Gastroesophageal sphincter (tissue), 4 donors: ENCODE results near the gene SFXN3. TPM values are rescaled to one million over a fixed set of nuclear protein-coding genes. Genes with fewer than 3 reads are reported as not detected.

Experiments
- ATAC-seq: fragments of 150-250 bp; one replicate; pipeline ENCODE4 v1.9.1; 2016; ENCODE audit warnings: mild to moderate bottlenecking, moderate library complexity
- H3K27ac ChIP-seq, 4 donors: fragments of 200-600 bp; sonication (generic) in 3 of 4; 1 replicate in 3 of 4; 2 replicates in 1 of 4; pipeline ENCODE4 v1.5.1; 2016 to 2019
- H3K27me3 ChIP-seq: fragments of 200-600 bp; sonication (generic); one replicate; pipeline ENCODE4 v1.5.1; 2019
- H3K36me3 ChIP-seq, 2 donors: fragments of 200-600 bp; sonication (generic); one replicate each; pipeline ENCODE4 v1.5.1; 2019; ENCODE audit warnings: control low read depth in 1 of 2
- H3K4me1 ChIP-seq, 3 donors: fragments of 200-600 bp; sonication (generic); 1 replicate in 2 of 3; 2 replicates in 1 of 3; pipeline ENCODE4 v1.5.1; 2016 to 2019; ENCODE audit warnings: control low read depth in 2 of 3
- H3K4me3 ChIP-seq, 2 donors: fragments of 200-600 bp; sonication (generic); one replicate each; pipeline ENCODE4 v1.5.1; 2019; ENCODE audit warnings: mild to moderate bottlenecking in 1 of 2, moderate library complexity in 1 of 2
- H3K9me3 ChIP-seq, 3 donors: fragments of 200-600 bp; sonication (generic); one replicate each; pipeline ENCODE4 v1.5.1; 2017 to 2019; ENCODE audit warnings: control low read depth in 2 of 3
- CTCF ChIP-seq, 4 experiments: fragments of 200-600 bp in 2 of 4; fragments of 450-650 bp in 2 of 4; sonication (generic) in 1 of 4; IDR thresholded peaks; one replicate each; pipeline ENCODE4 v1.5.1; 2017 to 2019; ENCODE audit warnings: antibody characterized with exemption in 4 of 4, mild to moderate bottlenecking in 2 of 4, moderate library complexity in 2 of 4
- EP300 ChIP-seq: sonication (generic); formaldehyde crosslinking; IDR thresholded peaks from one replicate; pipeline ENCODE4 v1.6.1; 2017; ENCODE audit warnings: antibody characterized with exemption, mild to moderate bottlenecking
- POLR2A ChIP-seq, 2 donors: fragments of 450-650 bp; IDR thresholded peaks; one replicate each; pipeline ENCODE4 v1.6.1; 2017; ENCODE audit warnings: antibody characterized with exemption in 2 of 2, mild to moderate bottlenecking in 2 of 2, moderate library complexity in 1 of 2
- POLR2AphosphoS5 ChIP-seq: sonication (generic); formaldehyde crosslinking; IDR thresholded peaks from one replicate; pipeline ENCODE4 v1.6.1; 2017; ENCODE audit warnings: antibody characterized with exemption
- WGBS, 2 donors: methylation state at CpG; one replicate each; pipeline ENCODE4 v1.1.5; 2018; ENCODE audit warnings: low coverage in 1 of 2; 5-methylcytosine and 5-hydroxymethylcytosine counted together
- total RNA-seq, 4 donors: library from RNA; depleted of rRNA; stranded (reverse); fragments of >200 nt; gene quantifications; one replicate each; pipeline ENCODE4 v1.1.0, GENCODE V29; 2016

Gene SFXN3
- total RNA-seq, 4 donors from 2014 or later, result 47.5 to 84.2 (median 66.0) TPM

GRCh38 chr10:101021692-101022251 is 9.3 kb upstream of the SFXN3 start:
- no peak for ATAC-seq
- 82 to 84% methylated on average over 3 to 8 of the region's 11 CpGs for WGBS, 2 donors
- Histone ChIP-seq H3K27me3 (peaks cover 39% of the 10 kb centered on the region), H3K4me3 (no peak overlapping the region), H3K36me3 (no peaks in the 10 kb centered on the region), H3K4me1 (peaks cover 0 to 14% (median 0%) of the 10 kb centered on the region in 3 donors), H3K9me3 (no peaks in the 10 kb centered on the region), H3K27ac (no peak overlapping the region)
- no peak for TF ChIP-seq EP300
- TF ChIP-seq POLR2A (IDR thresholded peaks at IDR 0.05), result no peak
- TF ChIP-seq POLR2AphosphoS5, result no peak
- TF ChIP-seq CTCF (IDR thresholded peaks at IDR 0.05), result no peak

DNA sequence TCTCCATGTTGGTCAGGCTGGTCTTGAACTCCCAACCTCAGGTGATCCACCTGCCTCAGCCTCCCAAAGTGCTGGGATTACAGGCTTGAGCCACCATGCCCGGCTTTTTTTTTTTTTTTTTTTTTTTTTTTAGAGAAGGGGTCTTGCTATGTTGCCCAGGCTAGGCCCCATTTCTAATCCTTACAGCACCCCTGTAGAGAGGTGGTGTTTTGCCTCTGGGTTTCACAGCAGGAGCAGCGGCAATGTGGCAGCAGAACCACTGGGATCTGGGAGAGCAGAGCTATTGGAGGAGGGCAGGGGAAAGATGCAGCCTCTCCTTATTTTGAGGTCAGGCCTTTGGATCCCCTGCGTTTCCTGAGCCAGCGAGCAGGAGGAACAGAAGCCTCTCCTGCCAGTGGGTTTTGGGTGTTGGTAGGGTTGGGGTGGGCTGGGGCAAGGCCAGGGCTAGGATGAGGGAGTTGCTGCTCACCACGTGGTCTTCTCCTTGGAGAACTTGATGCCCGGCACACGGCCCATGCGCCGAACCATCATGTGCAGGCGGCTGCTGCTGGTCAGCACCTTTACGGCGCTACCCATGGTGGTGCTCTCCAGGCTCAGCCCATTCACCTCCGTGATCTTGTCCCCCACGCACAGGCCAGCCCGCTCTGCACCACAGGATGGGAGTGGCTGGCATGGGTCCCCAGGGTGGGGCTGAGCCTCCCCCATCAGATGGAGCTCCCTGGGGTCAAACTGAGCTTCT is 7.9 kb upstream of the SFXN3 start:
- H3K4me1 ChIP-seq, result peaks cover 0 to 12% (median 0%) of the 10 kb centered on the region in 3 donors
- no peak overlapping the region for H3K27ac ChIP-seq
- H3K4me3 ChIP-seq, result no peak overlapping the region
- H3K27me3 ChIP-seq, result peaks cover 29% of the 10 kb centered on the region
- no peak for ATAC-seq
- TF ChIP-seq EP300 (no peak), POLR2AphosphoS5 (no peak), POLR2A (IDR thresholded peaks at IDR 0.05) (no peak), CTCF (IDR thresholded peaks at IDR 0.05) (no peak)
- H3K36me3 ChIP-seq, result no peaks in the 10 kb centered on the region
- WGBS, 2 donors, result 94% methylated on average over 7 of the region's 15 CpGs; no CpG with 5 or more reads in 1 of the 2 donors
- H3K9me3 ChIP-seq, result no peaks in the 10 kb centered on the region

DNA sequence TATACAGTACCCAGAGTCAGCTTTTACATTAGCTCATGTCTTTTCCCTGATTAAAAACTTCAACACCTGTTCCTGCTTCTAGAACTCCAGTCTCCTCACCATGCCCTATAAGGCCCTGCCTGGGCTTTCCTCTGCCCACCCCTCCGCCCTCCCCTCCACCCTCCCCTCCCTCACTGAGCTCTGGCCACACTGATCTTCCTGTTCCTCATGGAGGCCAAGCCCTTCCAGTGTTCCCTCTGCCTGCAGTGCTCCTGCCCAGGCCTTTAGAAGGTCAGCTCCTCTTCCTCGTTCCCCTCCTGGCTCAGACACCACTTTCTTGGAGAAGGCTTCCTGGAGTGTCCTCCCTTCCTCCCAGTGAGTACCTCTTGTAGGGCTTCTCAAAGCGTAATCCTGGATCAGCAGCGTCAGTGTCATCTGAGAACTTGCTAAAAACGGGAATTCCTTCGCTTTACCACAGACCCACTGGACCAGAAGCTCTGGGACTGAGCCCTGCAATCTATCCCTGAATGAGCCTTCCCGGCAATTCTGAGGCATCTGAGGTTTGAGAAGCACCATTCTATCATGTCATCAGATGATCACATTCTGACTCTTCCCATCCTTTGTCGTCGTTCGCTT is 3.8 kb upstream of the SFXN3 start:
- Histone ChIP-seq H3K4me1 (peaks cover 0 to 10% (median 5%) of the 10 kb centered on the region in 3 donors), H3K36me3 (no peaks in the 10 kb centered on the region), H3K27me3 (no peaks in the 10 kb centered on the region), H3K27ac (no peak overlapping the region), H3K4me3 (no peak overlapping the region), H3K9me3 (no peaks in the 10 kb centered on the region)
- no peak for ATAC-seq
- TF ChIP-seq CTCF (IDR thresholded peaks at IDR 0.05) (no peak), POLR2AphosphoS5 (no peak), EP300 (no peak), POLR2A (IDR thresholded peaks at IDR 0.05) (no peak)
- WGBS, 2 donors, result 74 to 95% methylated on average over 6 to 9 of the region's 10 CpGs

- ATAC-seq, result no peak
- no peak overlapping the region for H3K27ac ChIP-seq
- no peaks in the 10 kb centered on the region for H3K27me3 ChIP-seq
- H3K4me1 ChIP-seq, result peaks cover 0 to 23% (median 12%) of the 10 kb centered on the region in 3 donors
- H3K4me3 ChIP-seq, result no peak overlapping the region
- no peaks in the 10 kb centered on the region for H3K9me3 ChIP-seq
- H3K36me3 ChIP-seq, result no peaks in the 10 kb centered on the region
- TF ChIP-seq POLR2A (IDR thresholded peaks at IDR 0.05) (no peak), CTCF (IDR thresholded peaks at IDR 0.05) (no peak), EP300 (no peak), POLR2AphosphoS5 (no peak)
- 53 to 80% methylated on average over 5 of the region's 7 CpGs for WGBS, 2 donors
Measured at GRCh38 chr10:101028446-101029337, 2.3 kb upstream of the SFXN3 start.
